Testis (tissue), 3 donors: ENCODE results near the gene SLC30A10. TPM values are rescaled to one million over a fixed set of nuclear protein-coding genes. Genes with fewer than 3 reads are reported as not detected.

ENCODE experiments used
- polyA plus RNA-seq: library from polyadenylated mRNA; stranded (reverse); fragments of 350-450 nt; fragmentation: Illumina TruSeq; extraction: RNeasy Lipid Tissue Mini Kit (QIAGEN cat#74804); gene quantifications from one replicate; pipeline ENCODE4 v1.2.3, GENCODE V29; 2014; ENCODE audit warnings: low read depth, low replicate concordance; ENCODE audit not compliant: insufficient read depth
- small RNA-seq, 2 donors: library from RNA; depleted of rRNA; stranded (forward); fragments of <200 nt; gene quantifications; one replicate each; pipeline ENCODE3, GENCODE V24; 2016
- total RNA-seq, 2 donors: library from RNA; depleted of rRNA; stranded (reverse); fragments of >200 nt; gene quantifications; one replicate each; pipeline ENCODE4 v1.2.3, GENCODE V29; 2016

Gene SLC30A10
- total and polyA plus RNA-seq, 3 donors from 2014 or later: 2.2 to 4.0 (median 2.4) TPM

Small RNA genes lying within 50 kb of the gene (small RNA-seq; reads per million reads assigned to genes)
- gene RF00012: 0 reads per million in 2 donors

Other genes starting within 250 kb of the SLC30A10 start
- 10 to 100 TPM; 25.4 to 38.4 TPM for gene EPRS1, start 117.9 kb upstream of the SLC30A10 start, total RNA-seq
- gene EPRS1, start 117.9 kb upstream of the SLC30A10 start, polyA plus RNA-seq: 43.3 TPM
- 10 to 100 TPM; 22.0 to 23.1 TPM for gene BPNT1, start 161.2 kb upstream of the SLC30A10 start, total RNA-seq
- gene BPNT1, start 161.2 kb upstream of the SLC30A10 start, polyA plus RNA-seq: 28.7 TPM
- 10 to 100 TPM; 62.0 to 62.9 TPM for gene IARS2, start 165.6 kb upstream of the SLC30A10 start, total RNA-seq
- 57.6 TPM for gene IARS2, start 165.6 kb upstream of the SLC30A10 start, polyA plus RNA-seq